MM.1S (cell line): ENCODE data around the gene CFAP20.

ENCODE experiments used
- DNase-seq: peaks from one replicate; pipeline ENCODE4 v3.0.0-alpha.2; 2015
- H2AFZ ChIP-seq: fragments of 300-600 bp; sonication (generic); 2 replicates; pipeline ENCODE4 v1.6.0; 2016; ENCODE audit warnings: antibody characterized with exemption, low read length
- H3F3A ChIP-seq: fragments of 300-600 bp; sonication (generic); 2 replicates; pipeline ENCODE4 v1.6.1; 2016; ENCODE audit warnings: mild to moderate bottlenecking, antibody characterized with exemption, low read length, moderate library complexity, mixed read lengths; ENCODE audit not compliant: insufficient read depth
- H3K27ac ChIP-seq: fragments of 300-600 bp; sonication (generic); 2 replicates; pipeline ENCODE4 v1.5.1; 2016; ENCODE audit warnings: mild to moderate bottlenecking, low read length
- H3K27me3 ChIP-seq: fragments of 300-600 bp; sonication (generic); replicated peaks from 2 replicates; pipeline ENCODE4 v1.6.0; 2016; ENCODE audit warnings: low read length; ENCODE audit not compliant: insufficient read depth
- H3K36me3 ChIP-seq: fragments of 300-600 bp; sonication (generic); replicated peaks from 2 replicates; pipeline ENCODE4 v1.6.1; 2016; ENCODE audit warnings: mild to moderate bottlenecking, low read length, mixed read lengths; ENCODE audit not compliant: insufficient read depth
- H3K4me1 ChIP-seq: fragments of 300-600 bp; sonication (generic); 2 replicates; pipeline ENCODE4 v1.6.1; 2016; ENCODE audit warnings: low read length, mixed read lengths
- H3K4me2 ChIP-seq: fragments of 300-600 bp; sonication (generic); 2 replicates; pipeline ENCODE4 v1.6.0; 2016; ENCODE audit warnings: low read depth, low read length
- H3K4me3 ChIP-seq: fragments of 300-600 bp; sonication (generic); 2 replicates; pipeline ENCODE4 v1.5.1; 2016; ENCODE audit warnings: low read length, mixed read lengths
- H3K79me2 ChIP-seq: fragments of 300-600 bp; sonication (generic); 2 replicates; pipeline ENCODE4 v1.6.1; 2016; ENCODE audit warnings: mixed run types, low read length, mixed read lengths
- H3K9ac ChIP-seq: fragments of 300-600 bp; sonication (generic); 2 replicates; pipeline ENCODE4 v1.6.1; 2016; ENCODE audit warnings: low read length, mixed read lengths
- H3K9me2 ChIP-seq: fragments of 300-600 bp; sonication (generic); replicated peaks from 2 replicates; pipeline ENCODE4 v1.6.1; 2016; ENCODE audit warnings: mild to moderate bottlenecking, low read length, mixed read lengths; ENCODE audit not compliant: insufficient read depth
- H3K9me3 ChIP-seq: fragments of 300-600 bp; sonication (generic); replicated peaks from 2 replicates; pipeline ENCODE4 v1.6.1; 2016; ENCODE audit warnings: mild to moderate bottlenecking, low read length, mixed read lengths; ENCODE audit not compliant: insufficient read depth
- H4K20me1 ChIP-seq: fragments of 300-600 bp; sonication (generic); 2 replicates; pipeline ENCODE4 v1.6.1; 2016; ENCODE audit warnings: mild to moderate bottlenecking, low read length, moderate library complexity, mixed read lengths; ENCODE audit not compliant: insufficient read depth
- CTCF ChIP-seq: fragments of 300-600 bp; sonication (generic); IDR thresholded peaks from 2 replicates; pipeline ENCODE4 v1.5.1; 2016; ENCODE audit warnings: antibody characterized with exemption, low read length, mixed read lengths
- EZH2 ChIP-seq: fragments of 300-600 bp; sonication (generic); optimal IDR thresholded peaks from 2 replicates; pipeline ENCODE3; 2017; ENCODE audit warnings: low read depth, mild to moderate bottlenecking, antibody characterized with exemption, low read length, mixed read lengths
- EZH2phosphoT487 ChIP-seq: fragments of 300-600 bp; sonication (generic); IDR thresholded peaks from 2 replicates; pipeline ENCODE4 v1.6.1; 2018; ENCODE audit warnings: antibody characterized with exemption, low read length

Gene CFAP20

GRCh38 chr16:58148099-58148498 is 18.9 kb upstream of the CFAP20 start:
- TF ChIP-seq EZH2phosphoT487 (no peak), EZH2 (no peak), CTCF (no peak)
- Histone ChIP-seq H3K27me3 (no peaks in the 10 kb centered on the region), H3K4me2 (no peak overlapping the region), H4K20me1 (no peaks in the 10 kb centered on the region), H3K9me2 (no peaks in the 10 kb centered on the region), H3F3A (no peaks in the 10 kb centered on the region), H3K36me3 (no peaks in the 10 kb centered on the region), H2AFZ (no peak overlapping the region), H3K79me2 (no peaks in the 10 kb centered on the region), H3K4me1 (no peaks in the 10 kb centered on the region), H3K9me3 (no peaks in the 10 kb centered on the region), H3K9ac (no peak overlapping the region), H3K4me3 (no peak overlapping the region), H3K27ac (no peak overlapping the region)
- no peak for DNase-seq

GRCh38 chr16:58138852-58139251 is 9.7 kb upstream of the CFAP20 start:
- H3K36me3 ChIP-seq: no peaks in the 10 kb centered on the region
- H3K9me3 ChIP-seq: no peaks in the 10 kb centered on the region
- no peak for DNase-seq
- H3K27me3 ChIP-seq: no peaks in the 10 kb centered on the region
- TF ChIP-seq CTCF (no peak), EZH2phosphoT487 (no peak), EZH2 (no peak)
- no peak overlapping the region for H2AFZ ChIP-seq
- no peak overlapping the region for H3K27ac ChIP-seq
- H3K79me2 ChIP-seq: no peaks in the 10 kb centered on the region
- H3K4me1 ChIP-seq: no peaks in the 10 kb centered on the region
- H3K9ac ChIP-seq: no peak overlapping the region
- H3K4me3 ChIP-seq: no peak overlapping the region
- no peak overlapping the region for H3K4me2 ChIP-seq
- no peaks in the 10 kb centered on the region for H3F3A ChIP-seq
- H4K20me1 ChIP-seq: no peaks in the 10 kb centered on the region
- H3K9me2 ChIP-seq: no peaks in the 10 kb centered on the region

- H3K79me2 ChIP-seq: no peaks in the 10 kb centered on the region
- no peak overlapping the region for H3K9ac ChIP-seq
- H3K27ac ChIP-seq: no peak overlapping the region
- no peaks in the 10 kb centered on the region for H3K36me3 ChIP-seq
- no peak overlapping the region for H3K4me2 ChIP-seq
- no peak for DNase-seq
- no peaks in the 10 kb centered on the region for H3K9me2 ChIP-seq
- H3K4me3 ChIP-seq: no peak overlapping the region
- no peak overlapping the region for H2AFZ ChIP-seq
- H3F3A ChIP-seq: no peaks in the 10 kb centered on the region
- H3K27me3 ChIP-seq: no peaks in the 10 kb centered on the region
- H4K20me1 ChIP-seq: no peaks in the 10 kb centered on the region
- no peaks in the 10 kb centered on the region for H3K4me1 ChIP-seq
- TF ChIP-seq CTCF (no peak), EZH2phosphoT487 (no peak), EZH2 (no peak)
- no peaks in the 10 kb centered on the region for H3K9me3 ChIP-seq
These were observed 8.4 kb upstream of the CFAP20 start for GRCh38 chr16:58137581-58137980.
